NCI-H1105 (cell line): Measurements from ENCODE around the gene ATP2C2.
"Not testable (repeated sequence)": the region's sequence is repeated elsewhere in the genome, so short reads cannot be mapped to it uniquely, and the experiment has no call there.

Experiments
- DNase-seq: peaks from one replicate; lab custom pipeline; 2025; lab: John Stamatoyannopoulos, UW

Gene ATP2C2

GRCh38 chr16:84420556-84420955 is 52.2 kb downstream of the ATP2C2 start:
- DNase-seq = not testable (repeated sequence)

- no peak for DNase-seq
Observed at GRCh38 chr16:84421081-84421937, 53.0 kb downstream of the ATP2C2 start.

GRCh38 chr16:84421938-84422220 is 53.5 kb downstream of the ATP2C2 start:
- DNase-seq = no peak

- DNase-seq = no peak
Observed at GRCh38 chr16:84423416-84423837, 55.1 kb downstream of the ATP2C2 start.

GRCh38 chr16:84425696-84426095 is 57.4 kb downstream of the ATP2C2 start:
- no peak for DNase-seq

GRCh38 chr16:84426804-84427203 is 58.5 kb downstream of the ATP2C2 start:
- DNase-seq = no peak

- DNase-seq = no peak
Observed at GRCh38 chr16:84427553-84427952, 59.2 kb downstream of the ATP2C2 start.

GRCh38 chr16:84430860-84431259 is 62.5 kb downstream of the ATP2C2 start:
- no peak for DNase-seq

- no peak for DNase-seq
Observed at GRCh38 chr16:84434800-84435199, 66.5 kb downstream of the ATP2C2 start.

GRCh38 chr16:84436196-84436595 is 67.9 kb downstream of the ATP2C2 start:
- no peak for DNase-seq

GRCh38 chr16:84438971-84439696 is 70.8 kb downstream of the ATP2C2 start:
- no peak for DNase-seq

- no peak for DNase-seq
Observed at GRCh38 chr16:84442416-84443145, 74.2 kb downstream of the ATP2C2 start.

- DNase-seq = no peak
Observed at GRCh38 chr16:84443166-84443802, 74.9 kb downstream of the ATP2C2 start.

GRCh38 chr16:84444476-84444875 is 76.1 kb downstream of the ATP2C2 start:
- no peak for DNase-seq

GRCh38 chr16:84446084-84446483 is 77.7 kb downstream of the ATP2C2 start:
- DNase-seq = no peak

GRCh38 chr16:84446596-84447392 is 78.5 kb downstream of the ATP2C2 start:
- no peak for DNase-seq

- DNase-seq = no peak
Observed at GRCh38 chr16:84448444-84448843, 80.1 kb downstream of the ATP2C2 start.

- peak; percentile 42 for DNase-seq
Observed at GRCh38 chr16:84449156-84450140, 81.1 kb downstream of the ATP2C2 start.

GRCh38 chr16:84450176-84450865 is 82.0 kb downstream of the ATP2C2 start:
- DNase-seq = no peak
